WTC11 (cell line): Measurements from ENCODE around the gene CCM2. TPM values are rescaled to one million over a fixed set of nuclear protein-coding genes. Genes with fewer than 3 reads are reported as not detected.

Experiments
- ATAC-seq: fragments of 200-7000 bp; cut with Tn5 transposase; 2 replicates; pipeline ENCODE4 v1.10.0; 2021; ENCODE audit warnings: mild to moderate bottlenecking, moderate library complexity
- CTCF ChIA-PET: fragments of 300-600 bp; sonication (Branson Sonifier 250); formaldehyde crosslinking; loops from one replicate; lab custom pipeline; 2021; ENCODE audit warnings: antibody characterized with exemption; lab: Charles Lee
- POLR2A ChIA-PET: fragments of 350-600 bp; sonication (Branson Sonifier 250); formaldehyde crosslinking; loops from one replicate; lab custom pipeline; 2021; ENCODE audit warnings: antibody characterized with exemption; lab: Charles Lee
- DNase-seq: peaks from one replicate; pipeline ENCODE4 v3.0.0; 2021; ENCODE audit warnings: low spot score
- H3K27ac Mint-ChIP-seq: 2 replicates; pipeline ENCODE4 v1.8.0; 2021; ENCODE audit warnings: mixed read lengths
- H3K27me3 Mint-ChIP-seq: 2 replicates; pipeline ENCODE4 v1.8.0; 2021; ENCODE audit warnings: low read depth, mild to moderate bottlenecking, moderate library complexity, mixed read lengths
- H3K36me3 Mint-ChIP-seq: 2 replicates; pipeline ENCODE4 v1.8.0; 2021; ENCODE audit warnings: mixed read lengths
- H3K4me1 Mint-ChIP-seq: 2 replicates; pipeline ENCODE4 v1.8.0; 2022; ENCODE audit warnings: mixed read lengths
- H3K4me3 Mint-ChIP-seq: 2 replicates; pipeline ENCODE4 v1.8.0; 2021; ENCODE audit warnings: mild to moderate bottlenecking, moderate library complexity, mixed read lengths
- H3K9me3 Mint-ChIP-seq: 2 replicates; pipeline ENCODE4 v1.8.0; 2021; ENCODE audit warnings: mixed read lengths
- AFF4 ChIP-seq: sonication (generic); formaldehyde crosslinking; IDR thresholded peaks from 2 replicates; pipeline ENCODE4 v1.8.1; 2023; ENCODE audit warnings: mild to moderate bottlenecking, missing genetic modification reagents, borderline replicate concordance
- ATF1 ChIP-seq: sonication (generic); formaldehyde crosslinking; IDR thresholded peaks from 2 replicates; pipeline ENCODE4 v1.8.1; 2023; ENCODE audit warnings: mild to moderate bottlenecking, moderate library complexity, missing genetic modification reagents
- ATF2 ChIP-seq: sonication (generic); formaldehyde crosslinking; IDR thresholded peaks from 2 replicates; pipeline ENCODE4 v1.8.1; 2022; ENCODE audit warnings: low read depth, missing genetic modification reagents, borderline replicate concordance
- ATF6 ChIP-seq: sonication (generic); formaldehyde crosslinking; IDR thresholded peaks from 2 replicates; pipeline ENCODE4 v1.8.1; 2023; ENCODE audit warnings: mild to moderate bottlenecking, missing genetic modification reagents
- CREM ChIP-seq: sonication (generic); formaldehyde crosslinking; IDR thresholded peaks from 2 replicates; pipeline ENCODE4 v1.8.1; 2022; ENCODE audit warnings: mild to moderate bottlenecking, missing genetic modification reagents, moderate library complexity
- E2F5 ChIP-seq: sonication (generic); formaldehyde crosslinking; IDR thresholded peaks from 2 replicates; pipeline ENCODE4 v1.8.1; 2022; ENCODE audit warnings: mild to moderate bottlenecking, moderate library complexity, missing genetic modification reagents
- ELF4 ChIP-seq: sonication (generic); formaldehyde crosslinking; IDR thresholded peaks from 2 replicates; pipeline ENCODE4 v1.8.1; 2022; ENCODE audit warnings: low read depth, mild to moderate bottlenecking, moderate library complexity, missing genetic modification reagents
- ESRRA ChIP-seq: sonication (generic); formaldehyde crosslinking; IDR thresholded peaks from 2 replicates; pipeline ENCODE4 v1.8.1; 2022; ENCODE audit warnings: mild to moderate bottlenecking, missing genetic modification reagents, borderline replicate concordance
- GABPB1 ChIP-seq: sonication (generic); formaldehyde crosslinking; IDR thresholded peaks from 2 replicates; pipeline ENCODE4 v1.8.1; 2023; ENCODE audit warnings: mild to moderate bottlenecking, missing genetic modification reagents
- GTF2I ChIP-seq: fragments of 250-450 bp; sonication (Bioruptor Pico); conservative IDR thresholded peaks from 2 replicates; pipeline ENCODE4 v1.4.0; 2021; ENCODE audit warnings: mild to moderate bottlenecking
- IRF2 ChIP-seq: sonication (generic); formaldehyde crosslinking; IDR thresholded peaks from 2 replicates; pipeline ENCODE4 v1.8.0; 2022; ENCODE audit warnings: low read depth, missing genetic modification reagents, borderline replicate concordance
- MAX ChIP-seq: sonication (generic); formaldehyde crosslinking; IDR thresholded peaks from 2 replicates; pipeline ENCODE4 v1.8.0; 2022; ENCODE audit warnings: mild to moderate bottlenecking, missing genetic modification reagents
- MYBL2 ChIP-seq: sonication (generic); formaldehyde crosslinking; IDR thresholded peaks from 2 replicates; pipeline ENCODE4 v1.8.1; 2023; ENCODE audit warnings: mild to moderate bottlenecking, moderate library complexity, missing genetic modification reagents
- NFATC4 ChIP-seq: fragments of 250-450 bp; sonication (Bioruptor Pico); IDR thresholded peaks from 2 replicates; pipeline ENCODE4 v1.9.0; 2021; ENCODE audit warnings: mild to moderate bottlenecking
- NR1H2 ChIP-seq: sonication (generic); formaldehyde crosslinking; IDR thresholded peaks from 2 replicates; pipeline ENCODE4 v1.9.0; 2021; ENCODE audit warnings: mild to moderate bottlenecking, moderate library complexity, missing genetic modification reagents
- PREB ChIP-seq: sonication (generic); formaldehyde crosslinking; IDR thresholded peaks from 2 replicates; pipeline ENCODE4 v1.8.1; 2022; ENCODE audit warnings: mild to moderate bottlenecking, missing genetic modification reagents, moderate library complexity, borderline replicate concordance
- PRRX2 ChIP-seq: fragments of 250-450 bp; sonication (Bioruptor Pico); IDR thresholded peaks from 2 replicates; pipeline ENCODE4 v1.8.0; 2021; ENCODE audit warnings: mild to moderate bottlenecking
- TEAD1 ChIP-seq: sonication (generic); formaldehyde crosslinking; IDR thresholded peaks from 2 replicates; pipeline ENCODE4 v1.8.0; 2022; ENCODE audit warnings: mild to moderate bottlenecking, missing genetic modification reagents
- ZNF425 ChIP-seq: fragments of 250-450 bp; sonication (Bioruptor Pico); conservative IDR thresholded peaks from 2 replicates; pipeline ENCODE4 v1.9.0; 2021; ENCODE audit warnings: mild to moderate bottlenecking
- total RNA-seq: library from RNA; stranded (reverse); gene quantifications from 3 replicates; pipeline ENCODE4 v1.2.3, GENCODE V29; 2021

Gene CCM2
- total RNA-seq, 1 experiment from 2014 or later: 32.7 TPM

- Mint-ChIP-seq H3K4me3 (no peak overlapping the region), H3K27ac (no peak overlapping the region), H3K4me1 (no peaks in the 10 kb centered on the region), H3K27me3 (peaks cover 9% of the 10 kb centered on the region), H3K36me3 (no peaks in the 10 kb centered on the region), H3K9me3 (peaks cover 8% of the 10 kb centered on the region)
- ChIA-PET POLR2A (no interaction called here), CTCF (interaction anchor here (0.6 to 1.1 kb wide), 3 partner anchors 8 to 180 kb away, joined by 3 to 4 read pairs (median 4); no protein-coding TSS in a partner anchor)
- TF ChIP-seq MYBL2 (CRISPR knock-in tag) (no peak), MAX (CRISPR knock-in tag) (no peak), TEAD1 (no peak), ZNF425 (CRISPR knock-in tag) (no peak), PREB (CRISPR knock-in tag) (no peak), AFF4 (CRISPR knock-in tag) (no peak), IRF2 (CRISPR knock-in tag) (no peak), E2F5 (CRISPR knock-in tag) (no peak), GTF2I (CRISPR knock-in tag) (no peak), NFATC4 (CRISPR knock-in tag) (no peak), ELF4 (CRISPR knock-in tag) (no peak), GABPB1 (CRISPR knock-in tag) (no peak), PRRX2 (CRISPR knock-in tag) (no peak), NR1H2 (CRISPR knock-in tag) (no peak)
- ATAC-seq (no peak), DNase-seq (no peak)
These were observed 43.7 kb upstream of the CCM2 start for GRCh38 chr7:44956157-44956766.

- Mint-ChIP-seq H3K4me1 (no peaks in the 10 kb centered on the region), H3K4me3 (no peak overlapping the region), H3K27ac (no peak overlapping the region), H3K9me3 (peaks cover 3% of the 10 kb centered on the region; the same call in 1 of the 2 replicates), H3K27me3 (peaks cover 28% of the 10 kb centered on the region), H3K36me3 (no peaks in the 10 kb centered on the region)
- CTCF ChIA-PET: no interaction called here
- ATAC-seq: no peak
- TF ChIP-seq ESRRA (CRISPR knock-in tag) (no peak), CREM (no peak), ZNF425 (CRISPR knock-in tag) (no peak), ELF4 (CRISPR knock-in tag) (no peak), TEAD1 (no peak), ATF6 (CRISPR knock-in tag) (no peak), ATF1 (CRISPR knock-in tag) (no peak), ATF2 (CRISPR knock-in tag) (no peak)
- no peak for DNase-seq
- POLR2A ChIA-PET: no interaction called here
These were observed 41.2 kb upstream of the CCM2 start for GRCh38 chr7:44958645-44959344.
